GM12878 (cell line): ENCODE data around the gene FICD. TPM values are rescaled to one million over a fixed set of nuclear protein-coding genes. Genes with fewer than 3 reads are reported as not detected.

ENCODE experiments used
- polyA plus RNA-seq, 11 experiments: library from polyadenylated mRNA; depleted of rRNA in 4 of 11; unstranded in 6 of 11; stranded (reverse) in 5 of 11; fragments of >200 nt; fragmentation: Nextera tagmentation in 4 of 11; fragmentation: Illumina TruSeq in 1 of 11; extraction: Ambion mirVana in 4 of 11; extraction: Trizol in 1 of 11; gene quantifications; 1 replicate in 1 of 11; 2 replicates in 10 of 11; pipeline versions ENCODE4 v1.2.1 to v1.2.3, GENCODE V29; 2011 to 2016; ENCODE audit warnings: inconsistent platforms in 2 of 11, missing spikeins in 2 of 11, low read depth in 1 of 11
- total RNA-seq, 4 experiments: library from RNA; depleted of rRNA in 3 of 4; stranded (reverse); fragments of >200 nt in 3 of 4; fragmentation: Illumina TruSeq in 1 of 4; extraction: Trizol in 1 of 4; gene quantifications; 2 replicates each; pipeline versions ENCODE4 v1.2.1 to v1.2.3, GENCODE V29; 2013 to 2021
- TF ChIP-seq, protein P1 (sequence below): fragments of 150-350 bp; IDR thresholded peaks from 2 replicates; pipeline ENCODE4 v1.6.1; 2016; ENCODE audit warnings: low read depth, low read length
- TF ChIP-seq, protein P2 (sequence below): IDR thresholded peaks from 2 replicates; pipeline ENCODE4 v1.6.1; 2012; ENCODE audit warnings: improper control_type of control experiment, low read depth, low read length; ENCODE audit not compliant: insufficient replicate concordance

Gene FICD
- total and polyA plus RNA-seq, 10 of the 15 experiments (the other 5 are each of a cell fraction or from before 2014, with no cell fraction given): 1.1 to 9.4 (median 4.3) TPM

GRCh38 chr12:108465417-108465816, 49.7 kb upstream of the FICD start (continued):
- TF ChIP-seq, protein P1, sequence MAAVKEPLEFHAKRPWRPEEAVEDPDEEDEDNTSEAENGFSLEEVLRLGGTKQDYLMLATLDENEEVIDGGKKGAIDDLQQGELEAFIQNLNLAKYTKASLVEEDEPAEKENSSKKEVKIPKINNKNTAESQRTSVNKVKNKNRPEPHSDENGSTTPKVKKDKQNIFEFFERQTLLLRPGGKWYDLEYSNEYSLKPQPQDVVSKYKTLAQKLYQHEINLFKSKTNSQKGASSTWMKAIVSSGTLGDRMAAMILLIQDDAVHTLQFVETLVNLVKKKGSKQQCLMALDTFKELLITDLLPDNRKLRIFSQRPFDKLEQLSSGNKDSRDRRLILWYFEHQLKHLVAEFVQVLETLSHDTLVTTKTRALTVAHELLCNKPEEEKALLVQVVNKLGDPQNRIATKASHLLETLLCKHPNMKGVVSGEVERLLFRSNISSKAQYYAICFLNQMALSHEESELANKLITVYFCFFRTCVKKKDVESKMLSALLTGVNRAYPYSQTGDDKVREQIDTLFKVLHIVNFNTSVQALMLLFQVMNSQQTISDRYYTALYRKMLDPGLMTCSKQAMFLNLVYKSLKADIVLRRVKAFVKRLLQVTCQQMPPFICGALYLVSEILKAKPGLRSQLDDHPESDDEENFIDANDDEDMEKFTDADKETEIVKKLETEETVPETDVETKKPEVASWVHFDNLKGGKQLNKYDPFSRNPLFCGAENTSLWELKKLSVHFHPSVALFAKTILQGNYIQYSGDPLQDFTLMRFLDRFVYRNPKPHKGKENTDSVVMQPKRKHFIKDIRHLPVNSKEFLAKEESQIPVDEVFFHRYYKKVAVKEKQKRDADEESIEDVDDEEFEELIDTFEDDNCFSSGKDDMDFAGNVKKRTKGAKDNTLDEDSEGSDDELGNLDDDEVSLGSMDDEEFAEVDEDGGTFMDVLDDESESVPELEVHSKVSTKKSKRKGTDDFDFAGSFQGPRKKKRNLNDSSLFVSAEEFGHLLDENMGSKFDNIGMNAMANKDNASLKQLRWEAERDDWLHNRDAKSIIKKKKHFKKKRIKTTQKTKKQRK: no peak
- TF ChIP-seq, protein P2, sequence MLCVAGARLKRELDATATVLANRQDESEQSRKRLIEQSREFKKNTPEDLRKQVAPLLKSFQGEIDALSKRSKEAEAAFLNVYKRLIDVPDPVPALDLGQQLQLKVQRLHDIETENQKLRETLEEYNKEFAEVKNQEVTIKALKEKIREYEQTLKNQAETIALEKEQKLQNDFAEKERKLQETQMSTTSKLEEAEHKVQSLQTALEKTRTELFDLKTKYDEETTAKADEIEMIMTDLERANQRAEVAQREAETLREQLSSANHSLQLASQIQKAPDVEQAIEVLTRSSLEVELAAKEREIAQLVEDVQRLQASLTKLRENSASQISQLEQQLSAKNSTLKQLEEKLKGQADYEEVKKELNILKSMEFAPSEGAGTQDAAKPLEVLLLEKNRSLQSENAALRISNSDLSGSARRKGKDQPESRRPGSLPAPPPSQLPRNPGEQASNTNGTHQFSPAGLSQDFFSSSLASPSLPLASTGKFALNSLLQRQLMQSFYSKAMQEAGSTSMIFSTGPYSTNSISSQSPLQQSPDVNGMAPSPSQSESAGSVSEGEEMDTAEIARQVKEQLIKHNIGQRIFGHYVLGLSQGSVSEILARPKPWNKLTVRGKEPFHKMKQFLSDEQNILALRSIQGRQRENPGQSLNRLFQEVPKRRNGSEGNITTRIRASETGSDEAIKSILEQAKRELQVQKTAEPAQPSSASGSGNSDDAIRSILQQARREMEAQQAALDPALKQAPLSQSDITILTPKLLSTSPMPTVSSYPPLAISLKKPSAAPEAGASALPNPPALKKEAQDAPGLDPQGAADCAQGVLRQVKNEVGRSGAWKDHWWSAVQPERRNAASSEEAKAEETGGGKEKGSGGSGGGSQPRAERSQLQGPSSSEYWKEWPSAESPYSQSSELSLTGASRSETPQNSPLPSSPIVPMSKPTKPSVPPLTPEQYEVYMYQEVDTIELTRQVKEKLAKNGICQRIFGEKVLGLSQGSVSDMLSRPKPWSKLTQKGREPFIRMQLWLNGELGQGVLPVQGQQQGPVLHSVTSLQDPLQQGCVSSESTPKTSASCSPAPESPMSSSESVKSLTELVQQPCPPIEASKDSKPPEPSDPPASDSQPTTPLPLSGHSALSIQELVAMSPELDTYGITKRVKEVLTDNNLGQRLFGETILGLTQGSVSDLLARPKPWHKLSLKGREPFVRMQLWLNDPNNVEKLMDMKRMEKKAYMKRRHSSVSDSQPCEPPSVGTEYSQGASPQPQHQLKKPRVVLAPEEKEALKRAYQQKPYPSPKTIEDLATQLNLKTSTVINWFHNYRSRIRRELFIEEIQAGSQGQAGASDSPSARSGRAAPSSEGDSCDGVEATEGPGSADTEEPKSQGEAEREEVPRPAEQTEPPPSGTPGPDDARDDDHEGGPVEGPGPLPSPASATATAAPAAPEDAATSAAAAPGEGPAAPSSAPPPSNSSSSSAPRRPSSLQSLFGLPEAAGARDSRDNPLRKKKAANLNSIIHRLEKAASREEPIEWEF: no peak
